ENCODE results near the gene C5orf52. TPM values are rescaled to one million over a fixed set of nuclear protein-coding genes. Genes with fewer than 3 reads are reported as not detected.
A peak's percentile ranks its signal among the peaks of the same experiment; 100 is the strongest.

Gene C5orf52
- total RNA-seq, 1 donor: not detected

DNA sequence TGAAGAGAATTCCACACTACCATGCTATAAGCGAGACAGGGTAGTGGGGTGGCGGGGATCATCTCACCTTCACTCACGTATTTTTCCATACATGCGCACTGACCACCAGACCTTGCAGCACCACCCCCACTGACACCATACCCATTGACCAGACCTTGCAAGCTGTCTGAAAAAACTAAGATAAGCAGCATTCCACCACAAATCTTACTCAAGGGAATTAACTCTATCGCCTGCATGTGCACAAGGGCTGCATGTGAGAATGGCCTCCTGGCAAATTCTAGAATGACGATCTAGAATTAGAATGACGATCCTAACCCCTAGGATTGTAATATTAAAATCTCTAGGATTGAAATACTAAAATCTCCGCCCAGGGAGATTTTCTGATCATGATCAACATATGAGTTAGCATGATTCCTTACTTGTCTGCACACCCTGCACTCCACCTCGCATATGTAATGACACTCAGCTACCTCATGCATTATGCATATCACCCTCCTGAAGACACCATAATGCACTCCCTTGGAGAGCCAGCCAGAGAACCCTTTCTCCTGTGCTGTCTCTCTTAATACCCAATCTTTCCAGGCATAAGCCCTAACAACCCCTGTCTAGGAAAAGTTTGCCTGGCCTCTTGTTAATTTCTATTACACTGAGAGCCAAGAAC is 30.8 kb upstream of the C5orf52 start:
- H3K9me3 ChIP-seq (ENCODE audit: low read depth, low read length): no peaks in the 10 kb centered on the region
- TF ChIP-seq CTCF (IDR thresholded peaks at IDR 0.05; ENCODE audit: extremely low read depth, low read depth, low read length): no peak
- no peaks in the 10 kb centered on the region for H3K4me1 ChIP-seq (ENCODE audit: insufficient read depth, low read length)

GRCh38 chr5:157648275-157648990 is 22.9 kb upstream of the C5orf52 start:
- TF ChIP-seq CTCF (IDR thresholded peaks at IDR 0.05; ENCODE audit: extremely low read depth, low read depth, low read length): no peak
- Histone ChIP-seq H4K20me1 (ENCODE audit: insufficient read depth, low read length) (no peaks in the 10 kb centered on the region), H2AFZ (ENCODE audit: low read length) (no peak overlapping the region), H3K27ac (ENCODE audit: low read depth, low read length) (no peak overlapping the region), H3K79me2 (ENCODE audit: insufficient read depth, low read length) (no peaks in the 10 kb centered on the region), H3K4me3 (ENCODE audit: insufficient read depth, low read length) (no peak overlapping the region), H3K9me3 (ENCODE audit: low read depth, low read length) (no peaks in the 10 kb centered on the region), H3K27me3 (ENCODE audit: insufficient read depth, low read length) (no peaks in the 10 kb centered on the region), H3K4me1 (ENCODE audit: insufficient read depth, low read length) (peaks cover 8% of the 10 kb centered on the region), H3K4me2 (ENCODE audit: insufficient read depth, low read length) (peak overlapping the region; percentile 4), H3K36me3 (ENCODE audit: insufficient read depth, low read length) (no peaks in the 10 kb centered on the region)
- DNase-seq (ENCODE audit: insufficient read length, low spot score, missing footprints): no peak

More for the DNA sequence above, 30.8 kb upstream of the C5orf52 start:
- no peaks in the 10 kb centered on the region for H3K27me3 ChIP-seq (ENCODE audit: insufficient read depth, low read length)
- no peaks in the 10 kb centered on the region for H3K36me3 ChIP-seq (ENCODE audit: insufficient read depth, low read length)
- no peak for DNase-seq (ENCODE audit: insufficient read length, low spot score, missing footprints)
- H3K79me2 ChIP-seq (ENCODE audit: insufficient read depth, low read length): no peaks in the 10 kb centered on the region
- no peak overlapping the region for H3K4me3 ChIP-seq (ENCODE audit: insufficient read depth, low read length)
- no peak overlapping the region for H3K27ac ChIP-seq (ENCODE audit: low read depth, low read length)
- H3K4me2 ChIP-seq (ENCODE audit: insufficient read depth, low read length): no peak overlapping the region
- no peak overlapping the region for H2AFZ ChIP-seq (ENCODE audit: low read length)
- H4K20me1 ChIP-seq (ENCODE audit: insufficient read depth, low read length): no peaks in the 10 kb centered on the region

- no peak overlapping the region for H3K27ac ChIP-seq (ENCODE audit: low read depth, low read length)
- TF ChIP-seq CTCF (IDR thresholded peaks at IDR 0.05; ENCODE audit: extremely low read depth, low read depth, low read length): no peak
- no peaks in the 10 kb centered on the region for H4K20me1 ChIP-seq (ENCODE audit: insufficient read depth, low read length)
Observed at GRCh38 chr5:157649101-157649500, 22.2 kb upstream of the C5orf52 start.

GRCh38 chr5:157650991-157651611 is 20.2 kb upstream of the C5orf52 start:
- TF ChIP-seq CTCF (IDR thresholded peaks at IDR 0.05; ENCODE audit: extremely low read depth, low read depth, low read length): no peak
- Histone ChIP-seq H3K9me3 (ENCODE audit: low read depth, low read length) (no peaks in the 10 kb centered on the region), H3K4me2 (ENCODE audit: insufficient read depth, low read length) (peak overlapping the region; percentile 78), H4K20me1 (ENCODE audit: insufficient read depth, low read length) (no peaks in the 10 kb centered on the region), H3K4me3 (ENCODE audit: insufficient read depth, low read length) (peak overlapping the region; percentile 65), H2AFZ (ENCODE audit: low read length) (peak overlapping the region; percentile 95), H3K4me1 (ENCODE audit: insufficient read depth, low read length) (peaks cover 8% of the 10 kb centered on the region), H3K36me3 (ENCODE audit: insufficient read depth, low read length) (no peaks in the 10 kb centered on the region), H3K79me2 (ENCODE audit: insufficient read depth, low read length) (no peaks in the 10 kb centered on the region), H3K27me3 (ENCODE audit: insufficient read depth, low read length) (no peaks in the 10 kb centered on the region), H3K27ac (ENCODE audit: low read depth, low read length) (no peak overlapping the region)
- DNase-seq (ENCODE audit: insufficient read length, low spot score, missing footprints): no peak

More at GRCh38 chr5:157649101-157649500, 22.2 kb upstream of the C5orf52 start:
- Histone ChIP-seq H3K27me3 (ENCODE audit: insufficient read depth, low read length) (no peaks in the 10 kb centered on the region), H3K4me1 (ENCODE audit: insufficient read depth, low read length) (peaks cover 8% of the 10 kb centered on the region), H3K9me3 (ENCODE audit: low read depth, low read length) (no peaks in the 10 kb centered on the region), H3K4me2 (ENCODE audit: insufficient read depth, low read length) (no peak overlapping the region), H3K36me3 (ENCODE audit: insufficient read depth, low read length) (no peaks in the 10 kb centered on the region), H3K79me2 (ENCODE audit: insufficient read depth, low read length) (no peaks in the 10 kb centered on the region), H3K4me3 (ENCODE audit: insufficient read depth, low read length) (no peak overlapping the region), H2AFZ (ENCODE audit: low read length) (no peak overlapping the region)
- no peak for DNase-seq (ENCODE audit: insufficient read length, low spot score, missing footprints)

All from osteoblast (primary cell).